ENCODE measurements around the gene ARHGEF16.

ARHGEF16 gene

DNA sequence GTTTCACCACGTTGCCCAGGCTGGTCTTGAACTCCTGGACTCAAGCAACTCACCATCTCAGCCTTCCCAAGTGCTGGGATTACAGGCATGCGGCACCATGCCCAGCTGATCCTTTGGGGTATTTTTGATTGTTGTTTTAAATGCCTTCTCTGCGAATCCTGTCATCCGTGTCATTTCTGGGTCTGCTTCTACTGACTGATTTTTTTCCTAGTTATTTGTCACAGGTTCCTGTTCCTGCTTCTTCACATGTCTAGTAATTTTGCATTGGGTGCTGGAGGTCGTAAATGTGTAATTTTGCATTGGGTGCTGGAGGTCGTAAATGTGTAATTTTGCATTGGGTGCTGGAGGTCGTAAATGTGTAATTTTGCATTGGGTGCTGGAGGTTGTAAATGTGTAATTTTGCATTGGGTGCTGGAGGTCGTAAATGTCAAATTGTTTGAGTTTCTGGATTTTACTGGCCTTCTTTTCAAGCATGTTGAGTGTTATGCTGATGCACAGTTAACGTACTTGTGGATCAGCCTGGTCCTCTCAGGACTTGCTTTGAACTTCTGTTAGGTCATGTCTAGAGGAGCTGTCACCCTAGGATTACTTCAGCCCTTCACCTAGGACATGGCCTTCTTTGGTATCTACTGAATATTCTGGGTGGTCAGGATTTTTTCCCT, 4.1 kb upstream of the ARHGEF16 start:
- no peak overlapping the region for H2AFZ ChIP-seq (ENCODE audit: low read length)
- peaks cover 88% of the 10 kb centered on the region for H3K27me3 ChIP-seq (replicated peaks; ENCODE audit: insufficient read depth, low read length)
- DNase-seq: no peak
- no peaks in the 10 kb centered on the region for H3K79me2 ChIP-seq (ENCODE audit: low read length)
- no peaks in the 10 kb centered on the region for H3K36me3 ChIP-seq (replicated peaks; ENCODE audit: insufficient read depth, low read length)
- no peak overlapping the region for H3K27ac ChIP-seq (ENCODE audit: low read length)
- no peaks in the 10 kb centered on the region for H4K20me1 ChIP-seq (ENCODE audit: insufficient read depth, low read length)
- no peaks in the 10 kb centered on the region for H3F3A ChIP-seq (ENCODE audit: insufficient read depth, low read length)
- TF ChIP-seq EZH2 (optimal IDR thresholded peaks at IDR 0.05; ENCODE audit: low read depth, low read length) (no peak), EZH2phosphoT487 (IDR thresholded peaks at IDR 0.05; ENCODE audit: low read length) (no peak)
- TF ChIP-seq, protein P1, sequence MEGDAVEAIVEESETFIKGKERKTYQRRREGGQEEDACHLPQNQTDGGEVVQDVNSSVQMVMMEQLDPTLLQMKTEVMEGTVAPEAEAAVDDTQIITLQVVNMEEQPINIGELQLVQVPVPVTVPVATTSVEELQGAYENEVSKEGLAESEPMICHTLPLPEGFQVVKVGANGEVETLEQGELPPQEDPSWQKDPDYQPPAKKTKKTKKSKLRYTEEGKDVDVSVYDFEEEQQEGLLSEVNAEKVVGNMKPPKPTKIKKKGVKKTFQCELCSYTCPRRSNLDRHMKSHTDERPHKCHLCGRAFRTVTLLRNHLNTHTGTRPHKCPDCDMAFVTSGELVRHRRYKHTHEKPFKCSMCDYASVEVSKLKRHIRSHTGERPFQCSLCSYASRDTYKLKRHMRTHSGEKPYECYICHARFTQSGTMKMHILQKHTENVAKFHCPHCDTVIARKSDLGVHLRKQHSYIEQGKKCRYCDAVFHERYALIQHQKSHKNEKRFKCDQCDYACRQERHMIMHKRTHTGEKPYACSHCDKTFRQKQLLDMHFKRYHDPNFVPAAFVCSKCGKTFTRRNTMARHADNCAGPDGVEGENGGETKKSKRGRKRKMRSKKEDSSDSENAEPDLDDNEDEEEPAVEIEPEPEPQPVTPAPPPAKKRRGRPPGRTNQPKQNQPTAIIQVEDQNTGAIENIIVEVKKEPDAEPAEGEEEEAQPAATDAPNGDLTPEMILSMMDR (IDR thresholded peaks at IDR 0.05; ENCODE audit: low read length): no peak
- H3K4me1 ChIP-seq (ENCODE audit: low read length): peaks cover 2% of the 10 kb centered on the region; the same call in 1 of the 2 replicates
- no peaks in the 10 kb centered on the region for H3K9me2 ChIP-seq (replicated peaks; ENCODE audit: insufficient read depth, low read length)
- H3K4me3 ChIP-seq (ENCODE audit: low read length): no peak overlapping the region
- H3K9ac ChIP-seq (ENCODE audit: low read length): no peak overlapping the region
- no peaks in the 10 kb centered on the region for H3K9me3 ChIP-seq (replicated peaks; ENCODE audit: insufficient read depth, low read length)
- no peak overlapping the region for H3K4me2 ChIP-seq (ENCODE audit: low read depth, low read length)

DNA sequence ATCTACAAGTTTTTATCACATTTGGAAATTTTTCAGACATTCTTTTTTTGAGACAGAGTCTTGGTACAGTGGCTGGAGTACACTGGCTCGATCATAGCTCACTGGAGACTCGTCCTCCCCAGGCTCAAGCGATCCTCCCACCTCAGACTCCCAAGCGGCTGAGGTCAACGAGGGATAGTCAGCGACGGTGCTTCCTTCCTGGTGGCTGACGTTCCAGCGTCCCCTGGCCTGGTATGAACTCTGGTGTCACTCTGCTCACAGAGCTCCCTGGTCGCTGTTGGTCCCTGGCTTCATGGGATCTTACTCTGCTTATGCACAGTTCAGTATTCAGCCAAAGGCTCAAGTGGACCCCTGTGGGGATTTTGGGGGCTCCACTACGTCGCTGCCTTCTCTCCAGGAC, 3.5 kb upstream of the ARHGEF16 start:
- no peaks in the 10 kb centered on the region for H3K9me2 ChIP-seq (replicated peaks; ENCODE audit: insufficient read depth, low read length)
- TF ChIP-seq EZH2phosphoT487 (IDR thresholded peaks at IDR 0.05; ENCODE audit: low read length): no peak
- TF ChIP-seq, protein P1 (IDR thresholded peaks at IDR 0.05; ENCODE audit: low read length): no peak
- no peak for TF ChIP-seq EZH2 (optimal IDR thresholded peaks at IDR 0.05; ENCODE audit: low read depth, low read length)
- H3K4me1 ChIP-seq (ENCODE audit: low read length): peaks cover 2% of the 10 kb centered on the region; the same call in 1 of the 2 replicates

DNA sequence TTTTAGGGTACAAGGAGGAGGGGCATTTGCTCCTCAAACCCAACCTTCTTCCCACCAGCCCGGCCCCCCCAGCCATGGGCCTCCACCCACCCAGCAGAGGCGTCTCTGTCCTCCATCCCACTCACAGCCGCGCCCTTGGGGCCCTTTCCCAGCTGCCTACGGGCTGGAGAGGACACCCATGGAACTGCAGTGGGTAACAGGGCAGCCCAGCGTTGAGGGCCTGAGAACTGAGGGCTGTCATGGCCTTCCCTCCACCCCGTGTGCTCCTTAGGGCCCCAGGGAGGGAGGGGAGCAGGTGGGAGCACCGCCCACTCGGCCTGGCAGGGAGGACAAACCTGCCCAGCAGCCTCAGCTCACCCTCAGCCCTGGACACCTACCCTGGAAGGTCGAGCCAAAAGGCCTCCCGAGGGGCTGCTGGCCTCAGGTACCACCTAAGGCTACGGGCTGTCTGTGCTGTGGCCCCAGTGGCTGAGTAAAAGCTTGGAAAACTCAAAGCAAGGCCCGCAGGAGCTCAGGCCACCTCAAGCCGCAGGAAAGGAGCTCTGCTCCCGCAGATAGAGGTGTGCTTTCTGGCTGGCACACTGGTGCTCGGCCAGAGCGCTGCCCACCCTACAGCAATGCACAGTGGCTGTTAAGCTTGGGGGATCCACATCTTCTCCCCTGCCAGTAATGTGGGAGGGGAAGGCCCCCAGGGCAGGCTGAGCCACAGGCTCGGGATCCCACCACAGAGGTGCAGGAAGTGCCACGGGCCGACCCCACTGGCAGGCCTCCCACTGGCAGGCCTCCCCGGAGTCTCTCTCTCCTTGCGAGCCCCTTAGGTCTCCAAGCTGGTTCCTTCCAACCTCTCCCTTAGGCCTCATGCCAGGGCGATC, 2.2 kb upstream of the ARHGEF16 start:
- H3K9me3 ChIP-seq (replicated peaks; ENCODE audit: insufficient read depth, low read length): no peaks in the 10 kb centered on the region
- H3K9me2 ChIP-seq (replicated peaks; ENCODE audit: insufficient read depth, low read length): no peaks in the 10 kb centered on the region
- peaks cover 2% of the 10 kb centered on the region; the same call in 1 of the 2 replicates for H3K4me1 ChIP-seq (ENCODE audit: low read length)
- no peak overlapping the region for H3K4me2 ChIP-seq (ENCODE audit: low read depth, low read length)
- no peak for TF ChIP-seq EZH2 (optimal IDR thresholded peaks at IDR 0.05; ENCODE audit: low read depth, low read length)
- TF ChIP-seq, protein P1 (IDR thresholded peaks at IDR 0.05; ENCODE audit: low read length): no peak
- no peak for TF ChIP-seq EZH2phosphoT487 (IDR thresholded peaks at IDR 0.05; ENCODE audit: low read length)
- H3K27ac ChIP-seq (ENCODE audit: low read length): no peak overlapping the region
- DNase-seq: no peak
- no peaks in the 10 kb centered on the region for H3F3A ChIP-seq (ENCODE audit: insufficient read depth, low read length)
- no peak overlapping the region for H2AFZ ChIP-seq (ENCODE audit: low read length)
- H3K4me3 ChIP-seq (ENCODE audit: low read length): no peak overlapping the region
- H3K9ac ChIP-seq (ENCODE audit: low read length): no peak overlapping the region
- H3K36me3 ChIP-seq (replicated peaks; ENCODE audit: insufficient read depth, low read length): no peaks in the 10 kb centered on the region
- H4K20me1 ChIP-seq (ENCODE audit: insufficient read depth, low read length): no peaks in the 10 kb centered on the region
- peaks cover 88% of the 10 kb centered on the region for H3K27me3 ChIP-seq (replicated peaks; ENCODE audit: insufficient read depth, low read length)
- no peaks in the 10 kb centered on the region for H3K79me2 ChIP-seq (ENCODE audit: low read length)

More for the DNA sequence above, 3.5 kb upstream of the ARHGEF16 start:
- Histone ChIP-seq H3K9me3 (replicated peaks; ENCODE audit: insufficient read depth, low read length) (no peaks in the 10 kb centered on the region), H3F3A (ENCODE audit: insufficient read depth, low read length) (no peaks in the 10 kb centered on the region), H3K27ac (ENCODE audit: low read length) (no peak overlapping the region), H3K9ac (ENCODE audit: low read length) (no peak overlapping the region), H3K36me3 (replicated peaks; ENCODE audit: insufficient read depth, low read length) (no peaks in the 10 kb centered on the region), H3K27me3 (replicated peaks; ENCODE audit: insufficient read depth, low read length) (peaks cover 88% of the 10 kb centered on the region), H3K79me2 (ENCODE audit: low read length) (no peaks in the 10 kb centered on the region), H3K4me3 (ENCODE audit: low read length) (no peak overlapping the region), H2AFZ (ENCODE audit: low read length) (no peak overlapping the region), H4K20me1 (ENCODE audit: insufficient read depth, low read length) (no peaks in the 10 kb centered on the region), H3K4me2 (ENCODE audit: low read depth, low read length) (no peak overlapping the region)
- DNase-seq: no peak
